Natural killer cell (primary cell): ENCODE measurements around the gene IPO5. TPM values are rescaled to one million over a fixed set of nuclear protein-coding genes. Genes with fewer than 3 reads are reported as not detected.
"Not testable (repeated sequence)": the region's sequence is repeated elsewhere in the genome, so short reads cannot be mapped to it uniquely, and the experiment has no call there.

Source experiments
- ATAC-seq, 3 donors: fragments of 150-1000 bp in 2 of 3; fragments of 200-7000 bp in 1 of 3; cut with Tn5 transposase; 1 replicate in 1 of 3; 2 replicates in 2 of 3; pipeline ENCODE4 v1.10.0; 2021; ENCODE audit warnings: mild to moderate bottlenecking in 2 of 3, moderate library complexity in 2 of 3
- DNase-seq, 2 donors: peaks; one replicate each; pipeline versions ENCODE4 v3.0.0 to v3.0.0-alpha.2; 2013 to 2021; ENCODE audit warnings: mixed read lengths in 1 of 2
- H3K27ac ChIP-seq: one replicate; pipeline ENCODE4 v1.5.1; 2013; ENCODE audit warnings: mild to moderate bottlenecking, low read length
- H3K27me3 ChIP-seq: one replicate; pipeline ENCODE4 v1.6.1; 2013; ENCODE audit warnings: low read length; ENCODE audit not compliant: control insufficient read depth, insufficient read depth
- H3K36me3 ChIP-seq: one replicate; pipeline ENCODE4 v1.6.1; 2013; ENCODE audit warnings: low read length; ENCODE audit not compliant: control insufficient read depth, insufficient read depth
- H3K4me1 ChIP-seq: one replicate; pipeline ENCODE4 v1.6.1; 2013; ENCODE audit warnings: low read length; ENCODE audit not compliant: control insufficient read depth, insufficient read depth
- H3K4me3 ChIP-seq: one replicate; pipeline ENCODE4 v1.5.1; 2013; ENCODE audit warnings: low read length
- H3K9me3 ChIP-seq: one replicate; pipeline ENCODE4 v1.6.1; 2013; ENCODE audit warnings: low read length; ENCODE audit not compliant: control insufficient read depth, insufficient read depth
- H3K27ac Mint-ChIP-seq, 2 donors: one replicate each; pipeline ENCODE4 v1.8.0; 2022; ENCODE audit warnings: mild to moderate bottlenecking in 2 of 2, mixed read lengths in 2 of 2, moderate library complexity in 1 of 2
- H3K27me3 Mint-ChIP-seq, 2 donors: one replicate each; pipeline ENCODE4 v1.8.0; 2022; ENCODE audit warnings: low read depth in 2 of 2, mixed read lengths in 2 of 2
- H3K36me3 Mint-ChIP-seq: one replicate; pipeline ENCODE4 v1.8.0; 2022; ENCODE audit warnings: mixed read lengths
- H3K4me1 Mint-ChIP-seq, 2 donors: one replicate each; pipeline ENCODE4 v1.8.0; 2022; ENCODE audit warnings: mixed read lengths in 2 of 2
- H3K4me3 Mint-ChIP-seq: one replicate; pipeline ENCODE4 v1.8.0; 2022; ENCODE audit warnings: mild to moderate bottlenecking, moderate library complexity, mixed read lengths
- H3K9me3 Mint-ChIP-seq, 2 donors: one replicate each; pipeline ENCODE4 v1.8.0; 2022; ENCODE audit warnings: mixed read lengths in 2 of 2
- CTCF ChIP-seq: fragments of 200-600 bp; IDR thresholded peaks from one replicate; pipeline ENCODE4 v1.8.0; 2022; ENCODE audit warnings: antibody characterized with exemption
- WGBS: methylation state at CpG from one replicate; pipeline ENCODE4 v1.1.7; 2013; ENCODE audit warnings: missing lambda C conversion rate; ENCODE audit not compliant: insufficient coverage; 5-methylcytosine and 5-hydroxymethylcytosine counted together
- intact Hi-C: fragments of 100-400 bp; cut with micrococcal nuclease; formaldehyde crosslinking; loops from one replicate; pipeline ENCODE4 v1.14.2; 2022
- total RNA-seq, 4 donors: library from RNA; stranded (reverse); fragments of 120-200 nt in 1 of 4; gene quantifications; one replicate each; pipeline versions ENCODE4 v1.2.3 to v1.2.4, GENCODE V29; 2013 to 2022

The IPO5 gene
- total RNA-seq, 3 donors from 2014 or later (not counting 1 experiment from before 2014, with no cell fraction given) = 59.9 to 83.9 (median 71.2) TPM

- Histone ChIP-seq H3K9me3 (no peaks in the 10 kb centered on the region), H3K4me1 (peaks cover 2% of the 10 kb centered on the region), H3K27me3 (no peaks in the 10 kb centered on the region), H3K36me3 (no peaks in the 10 kb centered on the region), H3K4me3 (no peak overlapping the region), H3K27ac (no peak overlapping the region)
- ATAC-seq (no peak), DNase-seq (no peak)
- Mint-ChIP-seq H3K36me3 (no peaks in the 10 kb centered on the region), H3K27me3 (peaks cover 5 to 8% of the 10 kb centered on the region in 2 donors), H3K4me1 (no peaks in the 10 kb centered on the region), H3K4me3 (no peak overlapping the region), H3K9me3 (no peaks in the 10 kb centered on the region), H3K27ac (no peak overlapping the region)
- 87% methylated on average over 5 of the region's 5 CpGs for WGBS
- TF ChIP-seq CTCF = no peak
- intact Hi-C loops = no loop called here
Measured at GRCh38 chr13:98041081-98041820, 87.8 kb downstream of the IPO5 start.

- H3K9me3 ChIP-seq = no peaks in the 10 kb centered on the region
- H3K4me1 ChIP-seq = peaks cover 2% of the 10 kb centered on the region
- TF ChIP-seq CTCF = no peak
- Mint-ChIP-seq H3K27ac (no peak overlapping the region), H3K4me3 (no peak overlapping the region), H3K36me3 (no peaks in the 10 kb centered on the region), H3K27me3 (peaks cover 8% of the 10 kb centered on the region in 2 donors), H3K9me3 (no peaks in the 10 kb centered on the region), H3K4me1 (no peaks in the 10 kb centered on the region)
- H3K36me3 ChIP-seq = no peaks in the 10 kb centered on the region
- no peak overlapping the region for H3K27ac ChIP-seq
- intact Hi-C loops = no loop called here
- ATAC-seq (no peak), DNase-seq (no peak)
- H3K4me3 ChIP-seq = no peak overlapping the region
- WGBS = 11% methylated on average over 10 of the region's 10 CpGs
- no peaks in the 10 kb centered on the region for H3K27me3 ChIP-seq
Measured at GRCh38 chr13:98044301-98044700, 90.8 kb downstream of the IPO5 start.

GRCh38 chr13:98047785-98048184 lies 94.3 kb downstream of the IPO5 start:
- H3K27me3 Mint-ChIP-seq, H3K36me3 ChIP-seq, H3K36me3 Mint-ChIP-seq, H3K4me3 Mint-ChIP-seq, H3K4me1 ChIP-seq, intact Hi-C loops, H3K27ac ChIP-seq, H3K4me3 ChIP-seq, H3K9me3 Mint-ChIP-seq, DNase-seq, H3K27ac Mint-ChIP-seq, H3K9me3 ChIP-seq, H3K4me1 Mint-ChIP-seq, H3K27me3 ChIP-seq, ATAC-seq: not testable (repeated sequence)
- 90% methylated on average over 11 of the region's 12 CpGs for WGBS

GRCh38 chr13:98048265-98048664 lies 94.8 kb downstream of the IPO5 start:
- WGBS = 73% methylated on average over 9 of the region's 9 CpGs
- no peaks in the 10 kb centered on the region for H3K4me1 Mint-ChIP-seq
- no peaks in the 10 kb centered on the region for H3K27me3 ChIP-seq
- H3K9me3 Mint-ChIP-seq = peaks cover 0 to 4% of the 10 kb centered on the region in 2 donors
- no peak for TF ChIP-seq CTCF
- peaks cover 0 to 3% of the 10 kb centered on the region in 2 donors for H3K27me3 Mint-ChIP-seq
- DNase-seq = no peak
- peaks cover 2% of the 10 kb centered on the region for H3K4me1 ChIP-seq
- no peak overlapping the region for H3K27ac ChIP-seq
- no peak for ATAC-seq
- H3K4me3 Mint-ChIP-seq = no peak overlapping the region
- no peak overlapping the region for H3K4me3 ChIP-seq
- no peaks in the 10 kb centered on the region for H3K36me3 ChIP-seq
- no peaks in the 10 kb centered on the region for H3K36me3 Mint-ChIP-seq
- no peaks in the 10 kb centered on the region for H3K9me3 ChIP-seq
- intact Hi-C loops = no loop called here
- H3K27ac Mint-ChIP-seq = no peak overlapping the region
